ENCODE data around the gene APOL4. TPM values are rescaled to one million over a fixed set of nuclear protein-coding genes. Genes with fewer than 3 reads are reported as not detected.
"Not testable (repeated sequence)": the region's sequence is repeated elsewhere in the genome, so short reads cannot be mapped to it uniquely, and the experiment has no call there.

Gene APOL4
- total RNA-seq, 2 experiments from 2014 or later: 0.18 TPM

GRCh38 chr22:36204001-36204631 lies 2.5 kb upstream of the APOL4 start:
- H3K27me3 Mint-ChIP-seq: peaks cover under 1% of the 10 kb centered on the region

GRCh38 chr22:36203441-36203840 lies 1.8 kb upstream of the APOL4 start:
- not testable (repeated sequence) for H3K36me3 Mint-ChIP-seq (ENCODE audit: low read depth); H3K4me1 Mint-ChIP-seq (ENCODE audit: low read depth)

More at GRCh38 chr22:36204001-36204631, 2.5 kb upstream of the APOL4 start:
- peaks cover 3% of the 10 kb centered on the region for H3K4me1 Mint-ChIP-seq (ENCODE audit: low read depth)
- ATAC-seq (no peak), DNase-seq (no peak)
- H3K4me3 Mint-ChIP-seq: no peak overlapping the region
- POLR2A ChIA-PET: no interaction called here
- TF ChIP-seq CTCF (IDR thresholded peaks at IDR 0.05): no peak
- CTCF ChIA-PET: interaction anchor here (1.0 to 2.8 kb wide), 5 partner anchors 10 to 282 kb away, joined by 3 to 7 read pairs (median 3); no protein-coding TSS in a partner anchor
- no peaks in the 10 kb centered on the region for H3K36me3 Mint-ChIP-seq (ENCODE audit: low read depth)
- intact Hi-C loops (cut with micrococcal nuclease): no loop called here
- peaks cover under 1% of the 10 kb centered on the region for H3K9me3 Mint-ChIP-seq
- H3K27ac Mint-ChIP-seq: no peak overlapping the region

GRCh38 chr22:36202906-36203305 lies 1.3 kb upstream of the APOL4 start:
- H3K27ac Mint-ChIP-seq; POLR2A ChIA-PET; H3K9me3 Mint-ChIP-seq; DNase-seq; H3K4me3 Mint-ChIP-seq; intact Hi-C loops (cut with micrococcal nuclease); H3K27me3 Mint-ChIP-seq; H3K36me3 Mint-ChIP-seq (ENCODE audit: low read depth); ATAC-seq: not testable (repeated sequence)
- CTCF ChIA-PET: interaction anchor here (0.9 to 2.8 kb wide), 2 partner anchors 18 to 83 kb away, joined by 4 to 7 read pairs; no protein-coding TSS in a partner anchor
- peaks cover 10% of the 10 kb centered on the region for H3K4me1 Mint-ChIP-seq (ENCODE audit: low read depth)

More at GRCh38 chr22:36203441-36203840, 1.8 kb upstream of the APOL4 start:
- H3K27ac Mint-ChIP-seq; H3K9me3 Mint-ChIP-seq; intact Hi-C loops (cut with micrococcal nuclease); POLR2A ChIA-PET; H3K4me3 Mint-ChIP-seq; H3K27me3 Mint-ChIP-seq; DNase-seq; ATAC-seq: not testable (repeated sequence)
- CTCF ChIA-PET: interaction anchor here (0.9 to 2.8 kb wide), 2 partner anchors 17 to 82 kb away, joined by 4 to 7 read pairs; no protein-coding TSS in a partner anchor

- H3K36me3 Mint-ChIP-seq (ENCODE audit: low read depth); ATAC-seq; H3K27me3 Mint-ChIP-seq; H3K4me3 Mint-ChIP-seq; intact Hi-C loops (cut with micrococcal nuclease); CTCF ChIA-PET; H3K27ac Mint-ChIP-seq; H3K9me3 Mint-ChIP-seq; DNase-seq; POLR2A ChIA-PET: not testable (repeated sequence)
- peaks cover 25% of the 10 kb centered on the region for H3K4me1 Mint-ChIP-seq (ENCODE audit: low read depth)
Measured at GRCh38 chr22:36201025-36201424, 584 bp downstream of the APOL4 start.

GRCh38 chr22:36199001-36199551 lies 2.5 kb downstream of the APOL4 start:
- POLR2A ChIA-PET: interaction anchor here (1.6 to 1.8 kb wide), 2 partner anchors 16 to 39 kb away, joined by 3 to 6 read pairs; no protein-coding TSS in a partner anchor
- Mint-ChIP-seq H3K27me3 (no peaks in the 10 kb centered on the region), H3K4me1 (ENCODE audit: low read depth) (peaks cover 30% of the 10 kb centered on the region), H3K9me3 (no peaks in the 10 kb centered on the region), H3K4me3 (no peak overlapping the region), H3K36me3 (ENCODE audit: low read depth) (no peaks in the 10 kb centered on the region), H3K27ac (no peak overlapping the region)
- CTCF ChIA-PET: no interaction called here
- intact Hi-C loops (cut with micrococcal nuclease): no loop called here
- no peak for TF ChIP-seq CTCF (IDR thresholded peaks at IDR 0.05)
- ATAC-seq (no peak), DNase-seq (no peak)

GRCh38 chr22:36198536-36198935 lies 3.1 kb downstream of the APOL4 start:
- CTCF ChIA-PET: interaction anchor here (1.0 kb wide), 1 partner anchor 23 kb away, joined by 4 read pairs; no protein-coding TSS in a partner anchor
- no peak for TF ChIP-seq CTCF (IDR thresholded peaks at IDR 0.05)
- Mint-ChIP-seq H3K4me3 (no peak overlapping the region), H3K36me3 (ENCODE audit: low read depth) (no peaks in the 10 kb centered on the region), H3K27ac (peak overlapping the region; percentile 51), H3K4me1 (ENCODE audit: low read depth) (peaks cover 30% of the 10 kb centered on the region), H3K9me3 (no peaks in the 10 kb centered on the region), H3K27me3 (no peaks in the 10 kb centered on the region)
- intact Hi-C loops (cut with micrococcal nuclease): no loop called here
- ATAC-seq (no peak), DNase-seq (no peak)
- POLR2A ChIA-PET: interaction anchor here (0.5 to 1.8 kb wide), 4 partner anchors 11 to 231 kb away, joined by 3 to 6 read pairs (median 3); no protein-coding TSS in a partner anchor

Measured in activated CD8-positive, alpha-beta T cell treated with anti-CD3 and anti-CD28 coated beads for 36 hours (primary cell).